ENCODE data around the gene TMPO. TPM values are rescaled to one million over a fixed set of nuclear protein-coding genes. Genes with fewer than 3 reads are reported as not detected.
"Not testable (repeated sequence)": the region's sequence is repeated elsewhere in the genome, so short reads cannot be mapped to it uniquely, and the experiment has no call there.

Gene TMPO
- total RNA-seq, 2 experiments from 2014 or later = 366 to 399 TPM

GRCh38 chr12:98593351-98594049 lies 78.1 kb downstream of the TMPO start, which contains the start of gene SLC25A3:
SLC25A3 (plus strand) TSS chr12:98593686; CDS start chr12:98593979, 293 bp downstream.
- Mint-ChIP-seq H3K27ac (peak within 1 kb of the TSS; percentile 98), H3K4me3 (peak within 1 kb of the TSS; percentile 92), H3K9me3 (ENCODE audit: low read depth) (no peaks in the 10 kb centered on the region), H3K27me3 (no peaks in the 10 kb centered on the region), H3K4me1 (peaks cover 30% of the 10 kb centered on the region), H3K36me3 (peaks cover 41% of the 10 kb centered on the region)
- peak; percentile 96 for DNase-seq
- peak; percentile 96 for ATAC-seq
- CTCF ChIA-PET = interaction anchor here (0.8 to 3.9 kb wide), 10 partner anchors 14 to 405 kb away, joined by 3 to 27 read pairs (median 4); partner anchors contain the start of gene TMPO

- CTCF ChIA-PET = interaction anchor here (0.9 to 3.9 kb wide), 8 partner anchors 13 to 78 kb away, joined by 3 to 27 read pairs (median 4); partner anchors contain the start of gene TMPO
- no peaks in the 10 kb centered on the region for H3K27me3 Mint-ChIP-seq
- DNase-seq (peak; percentile 54), ATAC-seq (peak; percentile 25)
- peaks cover 41% of the 10 kb centered on the region for H3K36me3 Mint-ChIP-seq
- H3K4me3 Mint-ChIP-seq = peak overlapping the region; percentile 92
- H3K9me3 Mint-ChIP-seq (ENCODE audit: low read depth) = no peaks in the 10 kb centered on the region
- H3K27ac Mint-ChIP-seq = peak overlapping the region; percentile 98
- peaks cover 30% of the 10 kb centered on the region for H3K4me1 Mint-ChIP-seq
Measured at GRCh38 chr12:98594050-98594835, 78.9 kb downstream of the TMPO start.

GRCh38 chr12:98595243-98595988 lies 80.0 kb downstream of the TMPO start:
- no peaks in the 10 kb centered on the region for H3K27me3 Mint-ChIP-seq
- ATAC-seq = no peak
- no peaks in the 10 kb centered on the region for H3K9me3 Mint-ChIP-seq (ENCODE audit: low read depth)
- peak overlapping the region; percentile 98 for H3K27ac Mint-ChIP-seq
- H3K4me1 Mint-ChIP-seq = peaks cover 30% of the 10 kb centered on the region
- peaks cover 48% of the 10 kb centered on the region for H3K36me3 Mint-ChIP-seq
- H3K4me3 Mint-ChIP-seq = peak overlapping the region; percentile 92
- DNase-seq = peak; percentile 61
- CTCF ChIA-PET = interaction anchor here (1.4 to 3.9 kb wide), 2 partner anchors 13 to 29 kb away, joined by 3 to 27 read pairs; no protein-coding TSS in a partner anchor

- not testable (repeated sequence) for H3K9me3 Mint-ChIP-seq (ENCODE audit: low read depth); ATAC-seq; DNase-seq; H3K27ac Mint-ChIP-seq; H3K4me3 Mint-ChIP-seq; H3K27me3 Mint-ChIP-seq
- Mint-ChIP-seq H3K4me1 (peaks cover 30% of the 10 kb centered on the region), H3K36me3 (peaks cover 62% of the 10 kb centered on the region)
- CTCF ChIA-PET = interaction anchor here (0.9 to 1.4 kb wide), 3 partner anchors 9 to 73 kb away, joined by 3 to 9 read pairs (median 3); no protein-coding TSS in a partner anchor
Measured at GRCh38 chr12:98597313-98597712, 81.9 kb downstream of the TMPO start.

Other genes with a start within 250 kb of the TMPO start
- gene SLC25A3, start 78.1 kb downstream of the TMPO start, total RNA-seq = 100 to 1,000 TPM; 360 to 485 TPM
- gene IKBIP, start 129.2 kb downstream of the TMPO start, total RNA-seq = 10 to 100 TPM; 28.9 to 29.3 TPM
- gene APAF1, start 129.7 kb downstream of the TMPO start, total RNA-seq = 10 to 100 TPM; 27.9 to 36.3 TPM

All from activated CD8-positive, alpha-beta memory T cell treated with anti-CD3 and anti-CD28 coated beads, Interleukin-2, amount 10 ng/mL, durations not matched to agents 7 days and 5 days (primary cell).